ENCODE data around the gene ATP6AP1.

Gene ATP6AP1

GRCh38 chrX:154430916-154431315 is 2.4 kb downstream of the ATP6AP1 start:
- H2BK15ac ChIP-seq (replicated peaks; ENCODE audit: low read depth): no peak overlapping the region
- H3K4me3 ChIP-seq (ENCODE audit: low read length): no peak overlapping the region
- no peaks in the 10 kb centered on the region for H3K4me1 ChIP-seq (ENCODE audit: control insufficient read depth, low read depth, low read length)
- H3K36me3 ChIP-seq (ENCODE audit: control insufficient read depth, insufficient read depth, low read length): no peaks in the 10 kb centered on the region
- no CpG with 5 or more reads among the region's 7 CpGs for WGBS (ENCODE audit: extremely low coverage, insufficient coverage, low lambda C conversion rate)
- DNase-seq: no peak
- no peak overlapping the region for H2BK5ac ChIP-seq (ENCODE audit: low read length)
- no peaks in the 10 kb centered on the region for H3K79me1 ChIP-seq (ENCODE audit: low read length)
- no peak overlapping the region for H4K8ac ChIP-seq (ENCODE audit: low read depth, low read length)
- no peak overlapping the region for H3K4me2 ChIP-seq (ENCODE audit: low read length)
- H2BK120ac ChIP-seq (ENCODE audit: low read depth, low read length): no peak overlapping the region
- no peak overlapping the region for H4K5ac ChIP-seq (ENCODE audit: low read length)
- H3K9ac ChIP-seq (ENCODE audit: low read length): no peak overlapping the region
- H3K23ac ChIP-seq (ENCODE audit: low read length): no peak overlapping the region
- no peak overlapping the region for H3K27ac ChIP-seq (ENCODE audit: low read depth, low read length)
- H3K79me2 ChIP-seq (ENCODE audit: control insufficient read depth, insufficient read depth, low read length): no peaks in the 10 kb centered on the region
- no peak overlapping the region for H3K18ac ChIP-seq (ENCODE audit: low read length)
- H3K4ac ChIP-seq (ENCODE audit: low read depth, low read length): no peak overlapping the region
- no peaks in the 10 kb centered on the region for H3K27me3 ChIP-seq (ENCODE audit: insufficient read depth, low read length, poor library complexity)
- no peak overlapping the region for H2AK5ac ChIP-seq (ENCODE audit: low read length)
- H3K56ac ChIP-seq (ENCODE audit: low read length): peak overlapping the region; percentile 64

- H3K4me1 ChIP-seq (ENCODE audit: control insufficient read depth, low read depth, low read length): no peaks in the 10 kb centered on the region
- no peak overlapping the region for H3K23ac ChIP-seq (ENCODE audit: low read length)
- no peak overlapping the region for H3K18ac ChIP-seq (ENCODE audit: low read length)
- no peak overlapping the region for H2BK15ac ChIP-seq (replicated peaks; ENCODE audit: low read depth)
- no CpG with 5 or more reads among the region's 5 CpGs for WGBS (ENCODE audit: extremely low coverage, insufficient coverage, low lambda C conversion rate)
- H3K36me3 ChIP-seq (ENCODE audit: control insufficient read depth, insufficient read depth, low read length): no peaks in the 10 kb centered on the region
- no peaks in the 10 kb centered on the region for H3K79me2 ChIP-seq (ENCODE audit: control insufficient read depth, insufficient read depth, low read length)
- H3K27ac ChIP-seq (ENCODE audit: low read depth, low read length): no peak overlapping the region
- no peak overlapping the region for H2AK5ac ChIP-seq (ENCODE audit: low read length)
- H3K4me2 ChIP-seq (ENCODE audit: low read length): no peak overlapping the region
- no peak overlapping the region for H3K4me3 ChIP-seq (ENCODE audit: low read length)
- no peaks in the 10 kb centered on the region for H3K79me1 ChIP-seq (ENCODE audit: low read length)
- H2BK5ac ChIP-seq (ENCODE audit: low read length): no peak overlapping the region
- no peaks in the 10 kb centered on the region for H3K27me3 ChIP-seq (ENCODE audit: insufficient read depth, low read length, poor library complexity)
- H3K4ac ChIP-seq (ENCODE audit: low read depth, low read length): no peak overlapping the region
- no peak overlapping the region for H4K5ac ChIP-seq (ENCODE audit: low read length)
- DNase-seq: no peak
- H3K9ac ChIP-seq (ENCODE audit: low read length): no peak overlapping the region
- no peak overlapping the region for H4K8ac ChIP-seq (ENCODE audit: low read depth, low read length)
- no peak overlapping the region for H3K56ac ChIP-seq (ENCODE audit: low read length)
- no peak overlapping the region for H2BK120ac ChIP-seq (ENCODE audit: low read depth, low read length)
Observed at GRCh38 chrX:154431341-154431740, 2.9 kb downstream of the ATP6AP1 start.

GRCh38 chrX:154432210-154432609 is 3.7 kb downstream of the ATP6AP1 start:
- no peak overlapping the region for H3K4me3 ChIP-seq (ENCODE audit: low read length)
- no peak overlapping the region for H3K4me2 ChIP-seq (ENCODE audit: low read length)
- no peak overlapping the region for H2BK15ac ChIP-seq (replicated peaks; ENCODE audit: low read depth)
- H3K56ac ChIP-seq (ENCODE audit: low read length): no peak overlapping the region
- no peak overlapping the region for H3K23ac ChIP-seq (ENCODE audit: low read length)
- no peak overlapping the region for H3K4ac ChIP-seq (ENCODE audit: low read depth, low read length)
- no peak overlapping the region for H2BK5ac ChIP-seq (ENCODE audit: low read length)
- no peaks in the 10 kb centered on the region for H3K27me3 ChIP-seq (ENCODE audit: insufficient read depth, low read length, poor library complexity)
- H3K18ac ChIP-seq (ENCODE audit: low read length): no peak overlapping the region
- no peaks in the 10 kb centered on the region for H3K36me3 ChIP-seq (ENCODE audit: control insufficient read depth, insufficient read depth, low read length)
- WGBS (ENCODE audit: extremely low coverage, insufficient coverage, low lambda C conversion rate): no CpG with 5 or more reads among the region's 8 CpGs
- no peak for DNase-seq
- H2BK120ac ChIP-seq (ENCODE audit: low read depth, low read length): no peak overlapping the region
- no peaks in the 10 kb centered on the region for H3K4me1 ChIP-seq (ENCODE audit: control insufficient read depth, low read depth, low read length)
- H3K79me2 ChIP-seq (ENCODE audit: control insufficient read depth, insufficient read depth, low read length): no peaks in the 10 kb centered on the region
- H2AK5ac ChIP-seq (ENCODE audit: low read length): no peak overlapping the region
- H3K27ac ChIP-seq (ENCODE audit: low read depth, low read length): no peak overlapping the region
- no peak overlapping the region for H3K9ac ChIP-seq (ENCODE audit: low read length)
- H4K8ac ChIP-seq (ENCODE audit: low read depth, low read length): no peak overlapping the region
- no peaks in the 10 kb centered on the region for H3K79me1 ChIP-seq (ENCODE audit: low read length)
- no peak overlapping the region for H4K5ac ChIP-seq (ENCODE audit: low read length)

- Histone ChIP-seq H2AK5ac (ENCODE audit: low read length) (no peak overlapping the region), H3K27ac (ENCODE audit: low read depth, low read length) (no peak overlapping the region), H2BK15ac (replicated peaks; ENCODE audit: low read depth) (no peak overlapping the region), H4K8ac (ENCODE audit: low read depth, low read length) (no peak overlapping the region), H3K4me3 (ENCODE audit: low read length) (no peak overlapping the region), H3K23ac (ENCODE audit: low read length) (no peak overlapping the region), H4K5ac (ENCODE audit: low read length) (no peak overlapping the region), H3K18ac (ENCODE audit: low read length) (no peak overlapping the region), H2BK5ac (ENCODE audit: low read length) (no peak overlapping the region), H3K56ac (ENCODE audit: low read length) (no peak overlapping the region), H3K36me3 (ENCODE audit: control insufficient read depth, insufficient read depth, low read length) (no peaks in the 10 kb centered on the region), H2BK120ac (ENCODE audit: low read depth, low read length) (no peak overlapping the region), H3K4ac (ENCODE audit: low read depth, low read length) (no peak overlapping the region), H3K27me3 (ENCODE audit: insufficient read depth, low read length, poor library complexity) (no peaks in the 10 kb centered on the region), H3K4me2 (ENCODE audit: low read length) (no peak overlapping the region), H3K9ac (ENCODE audit: low read length) (no peak overlapping the region), H3K79me2 (ENCODE audit: control insufficient read depth, insufficient read depth, low read length) (peaks cover 11% of the 10 kb centered on the region), H3K4me1 (ENCODE audit: control insufficient read depth, low read depth, low read length) (no peaks in the 10 kb centered on the region), H3K79me1 (ENCODE audit: low read length) (peaks cover 3% of the 10 kb centered on the region)
- no CpG with 5 or more reads among the region's 7 CpGs for WGBS (ENCODE audit: extremely low coverage, insufficient coverage, low lambda C conversion rate)
- DNase-seq: no peak
Observed at GRCh38 chrX:154433605-154434004, 5.1 kb downstream of the ATP6AP1 start.

- Histone ChIP-seq H3K4me3 (ENCODE audit: low read length) (no peak overlapping the region), H3K79me1 (ENCODE audit: low read length) (peaks cover 5% of the 10 kb centered on the region), H2BK5ac (ENCODE audit: low read length) (no peak overlapping the region), H3K4me1 (ENCODE audit: control insufficient read depth, low read depth, low read length) (no peaks in the 10 kb centered on the region), H3K18ac (ENCODE audit: low read length) (no peak overlapping the region), H3K56ac (ENCODE audit: low read length) (no peak overlapping the region), H2BK15ac (replicated peaks; ENCODE audit: low read depth) (no peak overlapping the region), H4K5ac (ENCODE audit: low read length) (no peak overlapping the region), H3K9ac (ENCODE audit: low read length) (no peak overlapping the region), H3K4me2 (ENCODE audit: low read length) (no peak overlapping the region), H3K79me2 (ENCODE audit: control insufficient read depth, insufficient read depth, low read length) (peaks cover 17% of the 10 kb centered on the region), H3K27ac (ENCODE audit: low read depth, low read length) (no peak overlapping the region), H4K8ac (ENCODE audit: low read depth, low read length) (no peak overlapping the region), H3K27me3 (ENCODE audit: insufficient read depth, low read length, poor library complexity) (no peaks in the 10 kb centered on the region), H3K4ac (ENCODE audit: low read depth, low read length) (no peak overlapping the region), H3K36me3 (ENCODE audit: control insufficient read depth, insufficient read depth, low read length) (no peaks in the 10 kb centered on the region), H2AK5ac (ENCODE audit: low read length) (no peak overlapping the region), H2BK120ac (ENCODE audit: low read depth, low read length) (no peak overlapping the region), H3K23ac (ENCODE audit: low read length) (no peak overlapping the region)
- no CpG with 5 or more reads among the region's 7 CpGs for WGBS (ENCODE audit: extremely low coverage, insufficient coverage, low lambda C conversion rate)
- no peak for DNase-seq
Observed at GRCh38 chrX:154434394-154435168, 6.1 kb downstream of the ATP6AP1 start.

Data from mesendoderm (in vitro differentiated cells).